IPS-18a (cell line): ENCODE results near the gene INPP5D.

Source experiments
- H3K27ac ChIP-seq: one replicate; pipeline ENCODE4 v1.5.1; 2013; ENCODE audit warnings: low read length
- H3K27me3 ChIP-seq: one replicate; pipeline ENCODE4 v1.6.1; 2013; ENCODE audit warnings: mild to moderate bottlenecking, low read length; ENCODE audit not compliant: control insufficient read depth, insufficient read depth
- H3K36me3 ChIP-seq: one replicate; pipeline ENCODE4 v1.6.1; 2013; ENCODE audit warnings: low read depth, low read length; ENCODE audit not compliant: control insufficient read depth
- H3K4me1 ChIP-seq: one replicate; pipeline ENCODE4 v1.6.1; 2013; ENCODE audit warnings: low read depth, low read length; ENCODE audit not compliant: control insufficient read depth
- H3K4me3 ChIP-seq: one replicate; pipeline ENCODE4 v1.5.1; 2013; ENCODE audit warnings: low read length
- H3K9ac ChIP-seq: one replicate; pipeline ENCODE4 v1.6.1; 2013; ENCODE audit warnings: mild to moderate bottlenecking, low read length, moderate library complexity
- H3K9me3 ChIP-seq: one replicate; pipeline ENCODE4 v1.6.1; 2013; ENCODE audit warnings: low read depth, low read length; ENCODE audit not compliant: control insufficient read depth

The INPP5D gene

DNA sequence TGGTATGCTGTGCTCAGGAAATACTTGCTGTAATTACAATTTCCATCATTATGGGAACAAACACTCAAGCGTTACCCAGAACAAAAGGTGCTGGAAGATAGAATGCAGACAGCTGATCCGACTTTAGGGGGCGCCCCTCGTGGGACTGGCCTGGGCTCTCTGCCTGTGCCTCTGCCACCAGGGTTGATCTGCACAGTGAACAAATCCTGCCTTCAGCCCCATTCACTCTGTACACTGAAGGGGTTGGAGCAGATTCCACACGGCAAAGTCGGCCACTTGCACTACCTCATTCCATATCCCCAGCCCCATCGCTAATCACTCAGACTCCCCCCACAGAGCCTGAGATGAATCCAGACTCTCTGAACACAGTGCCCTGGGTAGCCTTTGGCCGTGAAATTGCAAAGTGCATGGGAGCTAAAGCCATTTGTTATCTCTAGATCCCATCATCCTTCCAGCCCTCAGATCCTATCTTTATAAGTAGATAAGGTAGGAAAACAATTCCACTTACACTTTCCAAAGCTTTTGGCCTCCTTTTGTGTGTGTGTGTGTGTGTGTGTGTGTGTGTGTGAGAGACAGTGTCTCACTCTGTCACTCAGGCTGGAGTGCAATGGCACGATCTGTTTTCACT is 69.3 kb downstream of the INPP5D start:
- Histone ChIP-seq H3K27ac (no peak overlapping the region), H3K9ac (no peak overlapping the region), H3K36me3 (no peaks in the 10 kb centered on the region), H3K27me3 (no peaks in the 10 kb centered on the region), H3K4me1 (no peaks in the 10 kb centered on the region), H3K9me3 (no peaks in the 10 kb centered on the region), H3K4me3 (no peak overlapping the region)

DNA sequence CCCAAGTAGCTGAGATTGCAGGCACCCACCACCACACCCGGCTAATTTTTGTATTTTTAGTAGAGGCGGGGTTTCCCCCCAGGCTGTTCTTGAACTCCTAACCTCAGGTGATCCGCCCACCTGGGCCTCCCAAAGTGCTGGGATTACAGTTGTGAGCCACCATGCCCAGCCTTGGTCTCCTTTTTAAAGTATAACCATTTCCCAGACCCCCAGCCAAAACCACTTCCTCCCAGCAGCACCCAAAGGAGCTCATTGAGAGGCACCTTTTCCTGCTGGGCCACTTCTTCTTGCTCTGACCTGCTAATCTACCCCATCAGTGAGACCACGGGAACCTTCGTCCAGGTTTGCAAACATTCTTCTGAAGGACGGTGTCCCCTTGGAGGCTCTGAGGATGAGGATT is 69.9 kb downstream of the INPP5D start:
- Histone ChIP-seq H3K4me1 (no peaks in the 10 kb centered on the region), H3K27ac (no peak overlapping the region), H3K4me3 (no peak overlapping the region), H3K9me3 (no peaks in the 10 kb centered on the region), H3K9ac (no peak overlapping the region), H3K27me3 (no peaks in the 10 kb centered on the region), H3K36me3 (no peaks in the 10 kb centered on the region)

DNA sequence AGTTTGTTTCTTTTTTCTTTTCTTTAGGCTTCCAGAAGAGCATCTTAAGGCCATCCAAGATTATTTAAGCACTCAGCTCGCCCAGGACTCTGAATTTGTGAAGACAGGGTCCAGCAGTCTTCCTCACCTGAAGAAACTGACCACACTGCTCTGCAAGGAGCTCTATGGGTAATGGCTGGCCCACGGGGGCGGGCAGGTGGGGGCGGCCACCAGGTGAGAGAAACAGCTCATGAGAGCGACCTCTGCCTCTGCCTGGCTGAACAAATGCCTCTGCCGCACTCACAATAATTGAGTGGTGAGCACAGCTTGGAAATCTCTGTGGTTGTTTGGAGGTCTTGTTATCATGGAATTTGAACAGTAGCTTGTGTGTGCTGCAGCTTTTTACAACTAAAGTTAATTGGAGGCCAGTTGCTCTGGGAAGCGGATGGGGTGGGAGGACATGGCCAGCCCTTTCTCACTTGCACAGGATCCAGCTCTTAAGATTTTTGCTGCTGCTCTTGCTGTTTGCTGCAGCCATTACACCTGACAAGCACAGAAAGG is 70.4 kb downstream of the INPP5D start:
- no peaks in the 10 kb centered on the region for H3K36me3 ChIP-seq

DNA sequence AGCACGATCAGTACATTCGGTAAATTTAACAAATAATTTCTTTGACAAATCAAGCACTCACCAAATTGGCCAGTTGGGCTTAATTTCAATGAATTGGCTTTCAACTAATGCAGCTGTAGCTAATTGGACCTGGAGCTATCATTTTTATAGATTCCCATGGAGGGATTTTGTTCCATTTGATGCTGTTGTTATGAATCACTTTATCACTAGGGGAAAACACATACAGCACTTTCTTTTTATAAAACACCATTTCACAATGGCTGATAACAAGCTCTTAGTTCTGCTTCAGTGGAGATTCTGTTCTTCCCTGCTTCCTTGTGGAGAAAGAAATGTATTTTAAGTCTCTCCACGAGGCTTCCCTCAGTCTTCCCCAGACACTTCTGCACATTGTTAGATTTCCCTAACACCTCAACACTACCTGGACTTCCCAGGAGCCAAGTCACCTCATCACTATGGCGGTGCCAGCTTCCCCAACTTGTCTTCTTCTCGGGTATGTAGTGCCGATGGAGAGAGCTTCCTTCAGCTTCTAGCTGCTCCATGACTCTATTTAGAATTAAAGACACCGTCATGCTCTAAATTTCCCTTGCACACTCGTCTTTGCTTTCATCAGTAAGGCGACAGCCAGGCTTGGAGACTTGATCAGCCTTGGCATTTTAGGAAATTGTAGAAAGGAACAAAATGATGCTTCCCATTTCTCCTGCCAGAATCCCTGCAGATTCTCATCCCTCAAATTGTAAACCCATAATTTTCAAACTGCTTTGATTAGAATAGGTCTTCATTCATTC is 72.0 kb downstream of the INPP5D start:
- Histone ChIP-seq H3K27me3 (no peaks in the 10 kb centered on the region), H3K9me3 (no peaks in the 10 kb centered on the region), H3K36me3 (no peaks in the 10 kb centered on the region)

More for the DNA sequence above, 70.4 kb downstream of the INPP5D start:
- Histone ChIP-seq H3K9me3 (no peaks in the 10 kb centered on the region), H3K4me3 (no peak overlapping the region), H3K27ac (no peak overlapping the region), H3K27me3 (no peaks in the 10 kb centered on the region), H3K4me1 (no peaks in the 10 kb centered on the region), H3K9ac (no peak overlapping the region)

DNA sequence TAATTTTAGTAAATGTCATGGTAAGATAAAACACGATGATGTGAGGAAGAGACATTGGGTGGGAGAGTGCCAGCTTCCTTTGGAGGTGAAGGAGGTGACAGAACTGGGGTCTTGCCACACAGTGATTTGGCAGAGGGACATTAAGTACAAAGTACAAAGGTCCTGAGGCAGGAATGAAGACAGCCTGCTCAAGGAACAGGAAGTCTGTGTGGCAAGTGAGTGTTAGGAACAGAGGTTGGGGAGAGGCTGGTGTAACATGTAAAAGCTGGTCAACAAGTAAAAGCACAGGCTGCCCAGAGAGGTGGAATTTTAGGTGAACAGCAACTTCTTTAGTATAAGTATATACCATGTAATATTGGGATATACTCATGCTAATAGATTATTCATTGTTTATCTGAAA is 73.1 kb downstream of the INPP5D start:
- no peak overlapping the region for H3K9ac ChIP-seq
- no peaks in the 10 kb centered on the region for H3K9me3 ChIP-seq
- H3K27ac ChIP-seq = no peak overlapping the region
- H3K36me3 ChIP-seq = no peaks in the 10 kb centered on the region
- H3K4me1 ChIP-seq = peaks cover under 1% of the 10 kb centered on the region
- no peak overlapping the region for H3K4me3 ChIP-seq
- no peaks in the 10 kb centered on the region for H3K27me3 ChIP-seq

More for the DNA sequence above, 72.0 kb downstream of the INPP5D start:
- Histone ChIP-seq H3K9ac (no peak overlapping the region), H3K4me1 (no peaks in the 10 kb centered on the region), H3K4me3 (no peak overlapping the region), H3K27ac (no peak overlapping the region)

DNA sequence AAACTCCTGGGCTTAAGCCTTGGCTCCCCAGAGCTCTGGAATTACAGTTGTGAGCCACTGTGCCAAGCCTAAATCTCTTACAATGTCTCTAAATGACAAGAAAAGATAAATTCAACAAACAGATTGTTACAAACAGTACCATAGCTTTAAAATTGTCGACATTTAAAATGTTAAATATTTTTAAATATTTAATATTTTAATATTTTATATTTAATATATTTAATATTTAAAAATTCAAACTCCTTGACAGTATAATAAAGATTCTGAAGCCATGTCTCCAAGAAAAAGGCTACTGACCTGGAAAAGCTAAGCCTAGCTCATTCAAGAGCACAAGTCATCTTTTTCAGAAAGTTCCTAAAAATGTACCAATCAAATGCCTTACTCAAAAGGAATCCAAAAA is 75.3 kb downstream of the INPP5D start:
- no peak overlapping the region for H3K27ac ChIP-seq
- H3K4me1 ChIP-seq = peaks cover 14% of the 10 kb centered on the region
- H3K9ac ChIP-seq = no peak overlapping the region
- no peaks in the 10 kb centered on the region for H3K36me3 ChIP-seq
- no peak overlapping the region for H3K4me3 ChIP-seq
- no peaks in the 10 kb centered on the region for H3K9me3 ChIP-seq
- no peaks in the 10 kb centered on the region for H3K27me3 ChIP-seq

DNA sequence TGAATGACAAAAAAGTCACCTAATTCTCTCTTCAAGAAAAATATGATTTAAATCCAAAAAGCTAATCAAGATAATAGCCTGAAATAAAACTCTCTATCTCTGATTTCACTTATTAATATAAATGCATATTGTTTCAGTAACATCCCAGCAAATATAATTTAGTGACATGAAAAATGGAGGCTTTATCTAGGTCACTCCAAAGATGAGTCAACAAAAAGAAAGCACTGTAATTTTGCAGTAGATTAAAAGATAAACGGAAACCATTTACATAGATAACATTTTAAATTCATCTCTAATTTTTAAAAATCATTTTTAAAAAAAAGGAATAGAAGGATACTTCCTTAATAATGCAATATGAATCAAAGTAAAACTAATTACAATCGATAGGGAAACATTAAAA is 76.9 kb downstream of the INPP5D start:
- Histone ChIP-seq H3K4me1 (peaks cover 29% of the 10 kb centered on the region), H3K9ac (no peak overlapping the region), H3K9me3 (no peaks in the 10 kb centered on the region), H3K4me3 (no peak overlapping the region), H3K27ac (no peak overlapping the region), H3K27me3 (no peaks in the 10 kb centered on the region), H3K36me3 (no peaks in the 10 kb centered on the region)

DNA sequence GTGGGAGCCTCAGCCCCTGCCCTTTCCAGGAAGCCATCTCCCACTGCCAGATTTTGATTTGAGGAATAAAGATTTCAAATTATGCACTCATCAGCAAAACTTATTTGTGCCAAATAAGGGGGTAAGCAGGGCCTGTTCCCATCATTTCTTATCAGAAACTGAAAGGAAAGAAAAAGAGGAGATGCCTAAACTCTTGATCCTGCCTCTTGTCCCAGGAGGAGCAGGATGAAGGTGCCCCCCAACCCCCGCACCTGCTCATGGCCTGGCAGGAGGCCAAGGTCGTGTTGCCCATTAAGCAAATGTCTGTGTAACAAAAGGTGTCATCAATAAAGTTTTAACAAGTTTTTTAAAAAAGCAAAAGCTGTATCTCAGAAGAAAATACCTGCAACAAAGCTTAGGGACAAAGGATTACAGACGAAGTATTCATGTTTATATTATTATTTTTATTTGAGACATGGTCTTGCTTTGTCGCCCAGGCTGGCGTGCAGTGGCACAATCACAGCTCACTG is 80.0 kb downstream of the INPP5D start:
- Histone ChIP-seq H3K27ac (no peak overlapping the region), H3K36me3 (no peaks in the 10 kb centered on the region), H3K9me3 (no peaks in the 10 kb centered on the region), H3K27me3 (no peaks in the 10 kb centered on the region), H3K4me1 (peaks cover 40% of the 10 kb centered on the region), H3K4me3 (peak overlapping the region; percentile 34), H3K9ac (peak overlapping the region; percentile 2)

DNA sequence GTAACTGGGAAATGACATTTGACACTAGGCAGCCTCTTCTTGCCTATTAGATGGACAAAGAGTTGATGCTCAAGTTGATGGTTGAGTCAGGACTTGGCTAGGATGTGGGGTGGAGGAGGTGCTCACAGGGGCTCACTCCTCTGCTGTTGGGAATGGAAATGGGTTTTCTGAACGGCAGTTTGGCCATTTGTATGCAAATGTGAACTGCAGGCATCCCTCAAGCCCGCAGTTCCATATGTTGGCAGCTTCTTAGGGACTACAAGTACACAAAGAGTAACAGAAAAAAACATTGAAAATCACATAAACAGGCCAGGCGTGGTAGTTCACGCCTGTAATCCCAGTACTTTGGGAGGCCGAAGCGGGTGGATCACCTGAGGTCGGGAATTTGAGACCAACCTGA is 80.8 kb downstream of the INPP5D start:
- Histone ChIP-seq H3K27ac (no peak overlapping the region), H3K27me3 (no peaks in the 10 kb centered on the region), H3K9ac (no peak overlapping the region), H3K4me1 (peaks cover 40% of the 10 kb centered on the region), H3K4me3 (peak overlapping the region; percentile 13), H3K9me3 (no peaks in the 10 kb centered on the region), H3K36me3 (no peaks in the 10 kb centered on the region)

DNA sequence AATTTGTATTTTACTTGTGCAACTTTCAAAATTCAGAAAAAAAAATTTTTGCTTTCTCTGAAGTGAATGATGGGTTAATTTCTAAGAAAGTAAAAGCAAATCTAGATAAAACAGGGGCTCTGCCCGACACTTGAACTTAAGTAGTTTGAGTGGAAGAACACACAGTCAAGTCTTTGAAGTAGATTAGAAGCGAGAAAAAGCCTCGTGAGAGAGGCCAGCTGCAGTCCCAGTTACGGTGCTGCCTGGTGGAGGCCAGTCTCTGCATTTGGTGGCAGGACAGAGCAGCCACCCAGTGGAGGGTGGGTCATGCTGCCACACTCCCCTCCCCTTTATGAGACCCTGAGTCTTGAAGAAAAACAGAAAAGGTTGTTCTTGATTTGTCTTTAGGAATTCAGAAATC is 81.8 kb downstream of the INPP5D start:
- H3K27me3 ChIP-seq = no peaks in the 10 kb centered on the region
- H3K27ac ChIP-seq = no peak overlapping the region
- peaks cover 40% of the 10 kb centered on the region for H3K4me1 ChIP-seq
- H3K36me3 ChIP-seq = no peaks in the 10 kb centered on the region
- no peak overlapping the region for H3K4me3 ChIP-seq
- H3K9ac ChIP-seq = no peak overlapping the region
- H3K9me3 ChIP-seq = no peaks in the 10 kb centered on the region

DNA sequence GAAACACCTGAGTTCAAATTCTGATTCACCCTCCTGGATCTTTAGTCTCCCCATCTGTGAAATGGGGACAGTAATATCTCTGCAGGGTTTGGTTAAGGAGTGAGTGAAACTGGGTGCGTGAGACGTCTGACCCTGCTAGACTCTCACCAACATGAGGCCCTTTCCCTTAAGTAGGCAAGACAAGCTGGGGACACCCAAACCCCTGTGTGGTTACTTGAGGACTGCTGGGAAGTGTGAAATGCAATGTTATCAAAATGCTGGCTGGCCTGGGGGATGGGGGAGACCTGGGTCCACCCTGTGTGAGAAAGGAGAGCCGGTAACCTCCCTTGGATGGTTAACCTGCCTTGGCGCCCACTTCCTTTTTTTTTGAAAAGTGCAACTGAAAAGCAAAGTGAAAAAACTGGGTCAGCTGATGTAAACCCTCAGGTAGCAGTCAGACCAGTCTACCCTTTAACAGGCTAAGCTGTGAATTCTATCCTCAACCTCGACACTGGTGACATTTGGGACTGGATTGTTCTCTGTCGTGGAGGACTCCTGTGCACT is 82.3 kb downstream of the INPP5D start:
- no peak overlapping the region for H3K9ac ChIP-seq
- H3K36me3 ChIP-seq = peaks cover 2% of the 10 kb centered on the region
- no peak overlapping the region for H3K4me3 ChIP-seq
- H3K27ac ChIP-seq = no peak overlapping the region
- H3K9me3 ChIP-seq = no peaks in the 10 kb centered on the region
- no peaks in the 10 kb centered on the region for H3K27me3 ChIP-seq
- H3K4me1 ChIP-seq = peaks cover 40% of the 10 kb centered on the region
